K562 (cell line): ENCODE results near the gene SNX20. TPM values are rescaled to one million over a fixed set of nuclear protein-coding genes. Genes with fewer than 3 reads are reported as not detected.

Experiments
- ATAC-seq: fragments of 200-7000 bp; cut with Tn5 transposase; 3 replicates; pipeline ENCODE4 v1.9.1; 2020; ENCODE audit warnings: moderate library complexity
- BruUV-seq: library from RNA; stranded (reverse); fragments of 400-500 nt; replicated peaks from 2 replicates; lab custom pipeline; 2021; lab: Mats Ljungman, UMichigan
- CTCF ChIA-PET: fragments of 300-600 bp; formaldehyde crosslinking; extraction: SDS; loops from one replicate; lab custom pipeline; 2021; ENCODE audit warnings: low intra/inter-chr PET ratio; lab: Yijun Ruan, JAX
- POLR2A ChIA-PET: fragments of 300-600, 350-650 bp; sonication (Branson Sonifier 250); formaldehyde crosslinking; extraction: SDS; loops from one replicate; lab custom pipeline; 2021; ENCODE audit warnings: antibody characterized with exemption, inconsistent platforms; lab: Yijun Ruan, JAX
- DNase-seq, 4 experiments: peaks; one replicate each; pipeline versions ENCODE4 v3.0.0 to v3.0.0-alpha.2; 2011 to 2018; ENCODE audit warnings: low spot score in 3 of 4, mixed read lengths in 3 of 4; ENCODE audit errors: extremely low read depth in 1 of 4
- FAIRE-seq: peaks from 2 replicates; lab custom pipeline; 2011; peaks lifted over from hg19 to GRCh38; lab: Jason Lieb, UNC
- H2AFZ ChIP-seq: 2 replicates; pipeline ENCODE4 v1.6.0; 2011; ENCODE audit warnings: low read depth, low read length, control low read depth, inconsistent platforms
- H3K27ac ChIP-seq: fragments of 200-600 bp; 3 replicates; pipeline ENCODE4 v1.8.0; 2011; ENCODE audit warnings: low read depth, mild to moderate bottlenecking, control low read depth, inconsistent platforms, low read length, moderate library complexity, mixed read lengths; ENCODE audit errors: extremely low read depth
- H3K27me3 ChIP-seq, 2 experiments: fragments of 300-600 bp in 1 of 2; 2 replicates in 1 of 2; 3 replicates in 1 of 2; pipeline versions ENCODE4 v1.6.0 to v1.8.0; 2011; ENCODE audit warnings: inconsistent platforms in 2 of 2, low read length in 2 of 2, mild to moderate bottlenecking in 1 of 2, mixed read lengths in 1 of 2, moderate library complexity in 1 of 2; ENCODE audit not compliant: control insufficient read depth in 2 of 2, insufficient read depth in 2 of 2
- H3K36me3 ChIP-seq: fragments of 300-600 bp; 3 replicates; pipeline ENCODE4 v1.8.0; 2011; ENCODE audit warnings: mild to moderate bottlenecking, low read length, inconsistent platforms; ENCODE audit not compliant: control insufficient read depth, insufficient read depth
- H3K4me1 ChIP-seq, 2 experiments: fragments of 200-600 bp in 1 of 2; replicated peaks in 1 of 2; 2 replicates in 1 of 2; 3 replicates in 1 of 2; pipeline versions ENCODE4 v1.5.1 to v1.8.0; 2011; ENCODE audit warnings: inconsistent platforms in 2 of 2, low read length in 2 of 2, mild to moderate bottlenecking in 1 of 2, mixed read lengths in 1 of 2, moderate library complexity in 1 of 2; ENCODE audit not compliant: control insufficient read depth in 2 of 2, insufficient read depth in 2 of 2
- H3K4me2 ChIP-seq: 2 replicates; pipeline ENCODE4 v1.6.1; 2011; ENCODE audit warnings: low read length, control low read depth, inconsistent platforms, mixed read lengths; ENCODE audit not compliant: insufficient read depth
- H3K4me3 ChIP-seq: fragments of 200-600 bp; sonication (generic), shearing (Covaris generic); 2 replicates; pipeline ENCODE4 v1.5.1; 2016; ENCODE audit warnings: control low read depth, inconsistent platforms
- H3K79me2 ChIP-seq: fragments of 200-600 bp; 3 replicates; pipeline ENCODE4 v1.8.0; 2011; ENCODE audit warnings: low read length, inconsistent platforms; ENCODE audit not compliant: control insufficient read depth, insufficient read depth
- H3K9ac ChIP-seq, 2 experiments: 2 replicates each; pipeline versions ENCODE4 v1.6.0 to v1.6.1; 2011; ENCODE audit warnings: low read depth in 2 of 2, low read length in 2 of 2, control low read depth in 1 of 2, inconsistent platforms in 1 of 2, mild to moderate bottlenecking in 1 of 2, mixed read lengths in 1 of 2; ENCODE audit not compliant: insufficient read depth in 1 of 2
- H3K9me1 ChIP-seq: one replicate; pipeline ENCODE4 v1.6.0; 2011; ENCODE audit warnings: inconsistent platforms, mild to moderate bottlenecking, low read length, moderate library complexity; ENCODE audit not compliant: control insufficient read depth, insufficient read depth
- H3K9me3 ChIP-seq: replicated peaks from 2 replicates; pipeline ENCODE4 v1.5.1; 2011; ENCODE audit warnings: low read depth, low read length, inconsistent platforms; ENCODE audit not compliant: control insufficient read depth, insufficient read depth
- H4K20me1 ChIP-seq: replicated peaks from 2 replicates; pipeline ENCODE4 v1.6.1; 2011; ENCODE audit warnings: low read length, inconsistent platforms, mixed read lengths; ENCODE audit not compliant: control insufficient read depth, insufficient read depth
- BCL6 ChIP-seq: fragments of 250-450 bp; sonication (Bioruptor Pico); IDR thresholded peaks from 2 replicates; pipeline ENCODE4 v1.4.0; 2020
- JUN ChIP-seq, 2 experiments: sonication (generic) in 1 of 2; formaldehyde crosslinking in 1 of 2; IDR thresholded peaks; 2 replicates each; pipeline versions ENCODE4 v1.6.1 to v1.8.0; 2012 to 2022; ENCODE audit warnings: borderline replicate concordance in 2 of 2, mild to moderate bottlenecking in 2 of 2, improper control_type of control experiment in 1 of 2, low read depth in 1 of 2, low read length in 1 of 2, missing genetic modification reagents in 1 of 2
- MLLT1 ChIP-seq, 2 experiments: fragments of 450-650 bp; IDR thresholded peaks; 2 replicates each; pipeline ENCODE4 v1.6.1; 2016
- RFX1 ChIP-seq: fragments of 450-650 bp; IDR thresholded peaks from 2 replicates; pipeline ENCODE4 v1.6.1; 2016; ENCODE audit warnings: mild to moderate bottlenecking, moderate library complexity
- THAP7 ChIP-seq: fragments of 250-450 bp; sonication (Bioruptor Pico); IDR thresholded peaks from 2 replicates; pipeline ENCODE4 v1.5.0; 2021
- ZBTB17 ChIP-seq: fragments of 450-650 bp; formaldehyde crosslinking; IDR thresholded peaks from 2 replicates; pipeline ENCODE4 v1.4.0; 2020; ENCODE audit warnings: mild to moderate bottlenecking
- ZNF384 ChIP-seq: IDR thresholded peaks from 2 replicates; pipeline ENCODE4 v1.6.1; 2012; ENCODE audit warnings: low read depth, low read length, improper control_type of control experiment
- ZNF717 ChIP-seq: fragments of 250-450 bp; sonication (Bioruptor Pico); IDR thresholded peaks from 2 replicates; pipeline ENCODE4 v1.5.0; 2021
- WGBS: fragments of 100-300 bp; shearing (Covaris generic); methylation state at CpG from one replicate; pipeline ENCODE4 v1.1.6; 2016; ENCODE audit warnings: low coverage, mixed read lengths; ENCODE audit not compliant: insufficient coverage; ENCODE audit errors: missing lambda C conversion rate; 5-methylcytosine and 5-hydroxymethylcytosine counted together
- in situ Hi-C: fragments of 300-500 bp; cut with MboI; formaldehyde crosslinking; loops from 4 replicates; pipeline ENCODE4 v1.15.0; 2018; ENCODE audit warnings: inconsistent platforms, mixed read lengths
- intact Hi-C: fragments of 100-400 bp; cut with micrococcal nuclease; formaldehyde crosslinking; loops from 2 replicates; pipeline ENCODE4 v1.14.2; 2022
- polyA plus RNA-seq, 8 experiments: library from polyadenylated mRNA; depleted of rRNA in 4 of 8; stranded (reverse) in 5 of 8; unstranded in 3 of 8; fragments of >200 nt; fragmentation: Nextera tagmentation in 2 of 8; fragmentation: Illumina TruSeq in 1 of 8; extraction: Ambion mirVana in 2 of 8; extraction: Trizol in 1 of 8; gene quantifications; 2 replicates each; pipeline versions ENCODE4 v1.2.1 to v1.2.3, GENCODE V29; 2011 to 2014; ENCODE audit warnings: inconsistent platforms in 1 of 8, missing spikeins in 1 of 8
- total RNA-seq, 7 experiments: library from RNA; depleted of rRNA in 6 of 7; stranded (reverse); fragments of >200 nt in 6 of 7; fragmentation: Illumina TruSeq in 2 of 7; extraction: Trizol in 2 of 7; gene quantifications; 2 replicates each; pipeline versions ENCODE4 v1.2.1 to v1.2.3, GENCODE V29; 2011 to 2021; ENCODE audit warnings: low replicate concordance in 1 of 7

Gene SNX20
- total and polyA plus RNA-seq, 9 of the 15 experiments (the other 6 are each of a cell fraction or from before 2014, with no cell fraction given), result 0.04 to 0.07 TPM; not detected in 7

- Histone ChIP-seq H3K4me2 (no peak overlapping the region), H3K27me3 (peaks cover 4 to 21% of the 10 kb centered on the region in 2 experiments; a peak in 4 of 5 replicates), H3K27ac (no peak overlapping the region), H3K9me3 (no peaks in the 10 kb centered on the region), H3K9me1 (no peaks in the 10 kb centered on the region), H2AFZ (no peak overlapping the region), H3K9ac (no peak overlapping the region), H3K4me1 (no peaks in the 10 kb centered on the region; a peak in 1 of 5 replicates), H3K79me2 (no peaks in the 10 kb centered on the region), H3K36me3 (no peaks in the 10 kb centered on the region), H3K4me3 (no peak overlapping the region), H4K20me1 (no peaks in the 10 kb centered on the region)
- in situ Hi-C loops, result no loop called here
- TF ChIP-seq ZNF384 (peak; percentile 85), ZNF717 (CRISPR knock-in tag) (no peak), MLLT1 (IDR thresholded peaks at IDR 0.05) (peak in 1 of 2 experiments; percentile 82; a peak in 2 of 4 replicates), ZBTB17 (peak; percentile 86), BCL6 (no peak), RFX1 (no peak)
- 5% methylated on average over 2 of the region's 2 CpGs for WGBS
- ChIA-PET CTCF (no interaction called here), POLR2A (no interaction called here)
- ATAC-seq (no peak), FAIRE-seq (no peak), DNase-seq (no peak)
- intact Hi-C loops, result no loop called here
- BruUV-seq, result no TSS peak
These were observed 41.8 kb upstream of the SNX20 start for GRCh38 chr16:50722960-50723359.

- no TSS peak for BruUV-seq
- Histone ChIP-seq H3K4me2 (no peak overlapping the region), H4K20me1 (no peaks in the 10 kb centered on the region), H3K4me1 (no peaks in the 10 kb centered on the region; a peak in 1 of 5 replicates), H3K9me3 (no peaks in the 10 kb centered on the region), H3K27me3 (peaks cover 7 to 27% of the 10 kb centered on the region in 2 experiments; a peak in 4 of 5 replicates), H3K9ac (no peak overlapping the region), H3K36me3 (no peaks in the 10 kb centered on the region), H3K9me1 (no peaks in the 10 kb centered on the region), H2AFZ (no peak overlapping the region), H3K4me3 (no peak overlapping the region), H3K79me2 (no peaks in the 10 kb centered on the region), H3K27ac (no peak overlapping the region)
- in situ Hi-C loops (no loop called here), intact Hi-C loops (no loop called here)
- ChIA-PET POLR2A (no interaction called here), CTCF (no interaction called here)
- no peak for FAIRE-seq
- ATAC-seq, result no peak
- 0% methylated on average over 1 of the region's 1 CpG for WGBS
- DNase-seq, result no peak
- TF ChIP-seq THAP7 (CRISPR knock-in tag) (no peak), JUN (IDR thresholded peaks at IDR 0.05; ENCODE audit: borderline replicate concordance, low read depth, low read length) (no peak), JUN (CRISPR knock-in tag; IDR thresholded peaks at IDR 0.05; ENCODE audit: borderline replicate concordance) (no peak)
These were observed 41.3 kb upstream of the SNX20 start for GRCh38 chr16:50722405-50722737.
